GM12878 (cell line): ENCODE results near the gene FMNL3. TPM values are rescaled to one million over a fixed set of nuclear protein-coding genes. Genes with fewer than 3 reads are reported as not detected.

ENCODE experiments used
- BCL11A ChIP-seq: IDR thresholded peaks from 2 replicates; pipeline ENCODE4 v1.6.1; 2011; ENCODE audit warnings: low read depth, low read length
- CTCF ChIP-seq, 3 experiments: IDR thresholded peaks in 2 of 3; conservative IDR thresholded peaks in 1 of 3; 2 replicates each; pipeline ENCODE4 v1.5.1; 2011; ENCODE audit warnings: low read depth in 3 of 3, low read length in 3 of 3, mild to moderate bottlenecking in 3 of 3, control low read depth in 2 of 3, moderate library complexity in 2 of 3, inconsistent platforms in 1 of 3, mixed read lengths in 1 of 3; ENCODE audit not compliant: control insufficient read depth in 2 of 3, insufficient read depth in 1 of 3; ENCODE audit errors: extremely low read depth in 1 of 3
- ELK1 ChIP-seq: IDR thresholded peaks from 2 replicates; pipeline ENCODE4 v1.6.1; 2012; ENCODE audit warnings: low read depth, low read length, improper control_type of control experiment
- ESRRA ChIP-seq: IDR thresholded peaks from 2 replicates; pipeline ENCODE4 v1.6.1; 2012; ENCODE audit warnings: mild to moderate bottlenecking, low read length, improper control_type of control experiment
- ETV6 ChIP-seq, 2 experiments: fragments of 450-650 bp in 1 of 2; IDR thresholded peaks in 1 of 2; conservative IDR thresholded peaks in 1 of 2; 2 replicates each; pipeline ENCODE4 v1.6.1; 2014; ENCODE audit warnings: antibody characterized with exemption in 1 of 2, borderline replicate concordance in 1 of 2, low read depth in 1 of 2, mild to moderate bottlenecking in 1 of 2, moderate library complexity in 1 of 2
- EZH2 ChIP-seq: IDR thresholded peaks from 2 replicates; pipeline ENCODE4 v1.6.1; 2012; ENCODE audit warnings: low read depth, mild to moderate bottlenecking, control low read depth, inconsistent platforms, low read length, borderline replicate concordance; ENCODE audit not compliant: control insufficient read depth
- HDAC2 ChIP-seq: fragments of 200-600 bp; sonication (generic); IDR thresholded peaks from 2 replicates; pipeline ENCODE4 v1.6.1; 2017
- JUNB ChIP-seq: IDR thresholded peaks from 2 replicates; pipeline ENCODE4 v1.6.1; 2016; ENCODE audit warnings: antibody characterized with exemption, mild to moderate bottlenecking
- KLF5 ChIP-seq: fragments of 450-650 bp; IDR thresholded peaks from 2 replicates; pipeline ENCODE4 v1.6.1; 2014; ENCODE audit warnings: mild to moderate bottlenecking; ENCODE audit not compliant: partially characterized antibody
- MYB ChIP-seq: fragments of 150-350 bp; IDR thresholded peaks from 2 replicates; pipeline ENCODE4 v1.6.1; 2014; ENCODE audit warnings: mild to moderate bottlenecking, low read depth, low read length, borderline replicate concordance
- PKNOX1 ChIP-seq: fragments of 450-650 bp; IDR thresholded peaks from 2 replicates; pipeline ENCODE4 v1.6.1; 2016; ENCODE audit warnings: mild to moderate bottlenecking
- POLR2A ChIP-seq: IDR thresholded peaks from 2 replicates; pipeline ENCODE4 v1.6.1; 2011; ENCODE audit warnings: low read depth, mild to moderate bottlenecking, low read length
- RAD51 ChIP-seq: fragments of 450-650 bp; IDR thresholded peaks from 2 replicates; pipeline ENCODE4 v1.6.1; 2016; ENCODE audit warnings: moderate library complexity, mild to moderate bottlenecking, inconsistent platforms
- RELB ChIP-seq: fragments of 450-650 bp; IDR thresholded peaks from 2 replicates; pipeline ENCODE4 v1.6.1; 2017; ENCODE audit warnings: low read depth, mild to moderate bottlenecking, moderate library complexity
- RUNX3 ChIP-seq: IDR thresholded peaks from 2 replicates; pipeline ENCODE4 v1.6.1; 2012; ENCODE audit warnings: low read length, inconsistent platforms
- SMAD1 ChIP-seq: fragments of 450-650 bp; IDR thresholded peaks from 2 replicates; pipeline ENCODE4 v1.6.1; 2018; ENCODE audit warnings: mild to moderate bottlenecking, low read depth; ENCODE audit not compliant: partially characterized antibody
- SRF ChIP-seq, 2 experiments: IDR thresholded peaks; 2 replicates each; pipeline ENCODE4 v1.6.1; 2011; ENCODE audit warnings: low read depth in 2 of 2, low read length in 2 of 2, mild to moderate bottlenecking in 1 of 2, moderate library complexity in 1 of 2
- TCF12 ChIP-seq: IDR thresholded peaks from 2 replicates; pipeline ENCODE4 v1.6.1; 2011; ENCODE audit warnings: low read depth, mild to moderate bottlenecking, low read length
- TCF7 ChIP-seq: IDR thresholded peaks from 2 replicates; pipeline ENCODE4 v1.6.1; 2014; ENCODE audit warnings: antibody characterized with exemption, borderline replicate concordance
- ZBTB4 ChIP-seq: fragments of 450-650 bp; formaldehyde crosslinking; IDR thresholded peaks from 2 replicates; pipeline ENCODE4 v1.4.0; 2022; ENCODE audit warnings: mild to moderate bottlenecking, moderate library complexity
- ZNF384 ChIP-seq: IDR thresholded peaks from 2 replicates; pipeline ENCODE4 v1.6.1; 2012; ENCODE audit warnings: low read depth, mild to moderate bottlenecking, low read length, improper control_type of control experiment, borderline replicate concordance
- polyA plus RNA-seq, 11 experiments: library from polyadenylated mRNA; depleted of rRNA in 4 of 11; unstranded in 6 of 11; stranded (reverse) in 5 of 11; fragments of >200 nt; fragmentation: Nextera tagmentation in 4 of 11; fragmentation: Illumina TruSeq in 1 of 11; extraction: Ambion mirVana in 4 of 11; extraction: Trizol in 1 of 11; gene quantifications; 1 replicate in 1 of 11; 2 replicates in 10 of 11; pipeline versions ENCODE4 v1.2.1 to v1.2.3, GENCODE V29; 2011 to 2016; ENCODE audit warnings: inconsistent platforms in 2 of 11, missing spikeins in 2 of 11, low read depth in 1 of 11
- total RNA-seq, 4 experiments: library from RNA; depleted of rRNA in 3 of 4; stranded (reverse); fragments of >200 nt in 3 of 4; fragmentation: Illumina TruSeq in 1 of 4; extraction: Trizol in 1 of 4; gene quantifications; 2 replicates each; pipeline versions ENCODE4 v1.2.1 to v1.2.3, GENCODE V29; 2013 to 2021

Gene FMNL3
- total and polyA plus RNA-seq, 10 of the 15 experiments (the other 5 are each of a cell fraction or from before 2014, with no cell fraction given) = 3.0 to 64.9 (median 30.9) TPM

- 0 out of 2 replicates have a peak, but pooled peaks have one; percentile 45 for TF ChIP-seq ELK1
- no peak for TF ChIP-seq EZH2
- TF ChIP-seq PKNOX1 = peak; percentile 92
- peak; percentile 53 to 100; a peak in 2 of 4 replicates for TF ChIP-seq ETV6 (conservative IDR thresholded peaks at IDR 0.05 in 1 of 2, IDR thresholded peaks at IDR 0.05 in 1 of 2; ENCODE audit: borderline replicate concordance in 1 of 2, low read depth in 1 of 2)
- TF ChIP-seq KLF5 = peak; percentile 22
- TF ChIP-seq BCL11A = peak; percentile 81
- TF ChIP-seq TCF12 = peak; percentile 82; the same call in 1 of the 2 replicates
- no peak for TF ChIP-seq TCF7
- TF ChIP-seq ESRRA = no peak
- TF ChIP-seq ZBTB4 (CRISPR knock-in tag) = no peak
- peak; percentile 88 for TF ChIP-seq POLR2A
- no peak for TF ChIP-seq RAD51
- TF ChIP-seq JUNB = peak; percentile 45
- 0 out of 4 replicates have a peak, but pooled peaks of 1 of the 2 experiments have one; percentile 11 for TF ChIP-seq SRF (IDR thresholded peaks at IDR 0.05; ENCODE audit: low read depth in 2 of 2, low read length in 2 of 2)
- TF ChIP-seq MYB = no peak
- TF ChIP-seq SMAD1 = no peak
- TF ChIP-seq RELB = peak; percentile 70
- TF ChIP-seq RUNX3 = peak; percentile 71
- no peak for TF ChIP-seq HDAC2
- TF ChIP-seq CTCF (IDR thresholded peaks at IDR 0.05 in 2 of 3, conservative IDR thresholded peaks at IDR 0.05 in 1 of 3; ENCODE audit: control insufficient read depth in 2 of 3, extremely low read depth in 1 of 3, insufficient read depth in 1 of 3, low read depth in 3 of 3, low read length in 3 of 3) = no peak
- TF ChIP-seq ZNF384 = no peak
Observed at GRCh38 chr12:49662998-49663843, 44.0 kb downstream of the FMNL3 start (continued).
